HG03520 (cell line): Measurements from ENCODE around the gene HABP2.

Source experiments
- ATAC-seq: cut with Tn5 transposase; IDR thresholded peaks from one replicate; pipeline ENCODE4 v1.9.1; 2021; ENCODE audit warnings: mild to moderate bottlenecking, moderate library complexity; ENCODE audit not compliant: unreplicated experiment

Gene HABP2

GRCh38 chr10:113627836-113628235 is 75.0 kb downstream of the HABP2 start:
- no peak for ATAC-seq

DNA sequence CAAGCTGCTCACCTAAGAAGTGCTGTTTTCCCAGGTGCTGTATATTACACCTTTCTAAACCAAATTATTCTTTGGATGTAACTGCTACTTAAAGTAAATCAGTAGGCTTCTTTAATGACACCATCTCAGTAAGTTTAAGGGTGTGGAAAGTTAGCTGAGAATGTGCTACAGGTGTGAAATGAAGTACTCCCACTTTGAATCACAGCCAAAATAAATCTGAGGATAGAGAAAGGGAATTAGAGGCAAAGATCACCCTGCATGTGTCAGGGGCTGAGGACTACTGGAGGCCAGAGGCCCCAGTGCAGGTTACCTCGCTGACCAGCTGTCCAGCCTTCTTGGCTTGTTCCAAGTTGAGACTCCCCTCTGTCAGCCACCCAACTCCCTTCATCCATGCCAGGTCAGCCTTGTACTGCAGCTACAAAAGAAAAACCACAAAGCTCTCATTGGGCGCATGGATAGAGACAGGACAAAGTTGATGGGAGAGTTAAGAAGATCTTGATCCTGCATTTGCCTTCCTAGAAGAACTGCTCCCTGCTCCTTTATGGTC is 75.8 kb downstream of the HABP2 start:
- no peak for ATAC-seq

DNA sequence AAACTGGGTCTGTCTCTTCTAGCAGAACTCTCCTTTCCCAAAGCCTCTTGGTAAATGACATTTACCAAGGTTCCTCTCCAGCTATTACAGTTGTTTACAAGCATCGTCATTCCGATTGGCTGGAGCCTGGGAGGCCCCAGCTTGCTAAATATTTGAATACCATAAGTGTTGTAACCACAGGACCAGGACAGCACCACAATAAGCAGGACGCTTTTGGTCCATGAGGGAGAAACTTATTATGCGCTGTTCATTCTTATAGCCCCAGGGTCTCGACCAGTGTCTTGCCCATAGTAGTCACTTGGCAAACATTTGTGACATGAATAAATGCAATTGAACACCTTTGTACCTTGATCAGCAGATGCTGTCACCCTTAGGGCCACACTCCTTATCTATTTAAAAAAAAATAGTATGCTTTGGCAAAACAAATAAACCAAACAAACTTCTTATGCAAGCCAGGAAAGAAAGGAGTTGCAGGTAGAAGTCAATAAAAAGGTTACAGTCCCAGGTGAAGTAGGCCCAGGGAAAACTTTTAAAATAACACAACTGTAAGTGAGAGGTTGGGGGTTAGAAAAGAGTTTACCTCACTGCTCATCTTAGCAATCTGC is 78.2 kb downstream of the HABP2 start:
- ATAC-seq, result no peak

DNA sequence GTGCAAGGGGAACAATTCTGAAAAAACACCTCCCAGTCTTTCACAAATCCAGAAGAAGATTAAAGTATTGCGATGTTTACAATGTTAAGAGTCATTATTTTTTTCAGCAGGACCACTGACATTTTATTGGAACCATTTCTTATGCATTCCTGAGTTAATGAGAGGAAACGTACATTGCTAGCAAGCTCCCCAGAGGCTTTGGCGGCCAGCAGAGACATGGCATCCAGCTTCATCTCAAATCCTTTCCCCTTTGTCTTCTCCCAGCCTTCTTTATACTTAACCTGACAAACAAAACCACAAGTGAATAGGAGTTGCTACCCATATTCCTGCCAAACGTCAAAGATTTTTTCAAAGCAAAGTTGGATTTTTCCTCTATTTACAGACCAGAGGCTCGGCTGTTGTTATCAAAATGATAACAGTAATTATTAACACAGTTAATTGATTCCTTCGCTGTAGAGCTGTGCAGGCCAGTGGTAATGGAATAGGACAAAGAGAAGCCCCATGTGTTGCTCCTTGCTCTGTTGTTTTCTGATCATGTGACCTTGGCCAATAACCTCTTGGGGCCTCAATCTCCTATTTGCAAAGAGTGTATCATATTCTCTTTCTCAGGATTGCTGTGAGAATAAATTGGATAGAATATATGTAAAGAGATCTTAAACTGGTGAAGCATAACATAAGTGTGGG is 79.0 kb downstream of the HABP2 start:
- ATAC-seq, result no peak
